ENCODE results near the gene TMEM184B. TPM values are rescaled to one million over a fixed set of nuclear protein-coding genes. Genes with fewer than 3 reads are reported as not detected.
"Not testable (repeated sequence)": the region's sequence is repeated elsewhere in the genome, so short reads cannot be mapped to it uniquely, and the experiment has no call there.

TMEM184B gene
- total RNA-seq, 1 donor from 2014 or later: 26.5 TPM

DNA sequence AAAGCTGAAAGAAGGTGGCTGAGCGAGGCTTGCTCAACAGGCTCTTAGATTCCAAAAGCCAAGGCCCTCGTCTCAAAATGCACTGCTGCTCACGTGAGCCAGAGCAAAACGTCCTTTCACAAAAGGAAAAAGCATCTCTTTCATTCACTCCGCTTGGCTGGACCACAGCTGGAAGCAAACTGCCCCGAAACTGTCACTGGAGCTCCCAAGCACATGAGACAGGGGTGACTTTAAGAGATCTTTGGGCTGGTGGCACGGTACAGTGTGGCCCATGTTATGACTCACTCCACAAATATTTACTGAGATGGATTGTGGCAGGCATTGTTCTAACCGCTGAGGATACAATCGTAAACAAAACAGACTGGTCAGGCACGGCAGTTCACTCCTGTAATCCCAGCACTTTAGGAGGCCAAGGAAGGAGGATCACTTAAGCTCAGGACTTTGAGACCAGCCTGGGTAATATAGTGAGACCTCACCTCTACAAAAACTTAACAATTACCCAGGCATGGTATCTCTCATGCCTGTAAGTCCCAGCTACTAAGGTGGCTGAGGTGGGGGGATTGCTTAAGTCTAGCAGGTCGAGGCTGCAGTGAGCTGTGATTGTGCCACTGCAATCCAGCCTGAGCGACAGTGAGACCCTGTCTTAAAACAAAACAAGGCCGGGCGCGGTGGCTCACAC, 94.7 kb downstream of the TMEM184B start:
- Histone ChIP-seq H3K9ac (no peak overlapping the region), H2AFZ (replicated peaks) (no peak overlapping the region), H3K27ac (peak overlapping the region; percentile 94), H3K79me2 (ENCODE audit: low read depth) (peaks cover 7% of the 10 kb centered on the region), H3K4me2 (no peak overlapping the region), H3K27me3 (no peaks in the 10 kb centered on the region), H3K9me3 (ENCODE audit: low read depth) (no peaks in the 10 kb centered on the region), H3K36me3 (no peaks in the 10 kb centered on the region), H3K4me3 (no peak overlapping the region), H3F3A (ENCODE audit: low read depth) (peaks cover 10% of the 10 kb centered on the region), H3K4me1 (peaks cover 15% of the 10 kb centered on the region), H4K20me1 (ENCODE audit: low read depth) (no peaks in the 10 kb centered on the region)
- H3K36me3 Mint-ChIP-seq: no peaks in the 10 kb centered on the region
- peak; percentile 67 for DNase-seq (ENCODE audit: low spot score)
- H3K27ac Mint-ChIP-seq: peak overlapping the region; percentile 96
- H3K9me3 Mint-ChIP-seq: no peaks in the 10 kb centered on the region
- H3K27me3 Mint-ChIP-seq (ENCODE audit: insufficient read depth, low read depth): peaks cover 9% of the 10 kb centered on the region
- peak overlapping the region; percentile 52 for H3K4me3 Mint-ChIP-seq
- peaks cover 52% of the 10 kb centered on the region for H3K4me1 Mint-ChIP-seq
- TF ChIP-seq EZH2 (IDR thresholded peaks at IDR 0.05): no peak
- TF ChIP-seq, protein P1, sequence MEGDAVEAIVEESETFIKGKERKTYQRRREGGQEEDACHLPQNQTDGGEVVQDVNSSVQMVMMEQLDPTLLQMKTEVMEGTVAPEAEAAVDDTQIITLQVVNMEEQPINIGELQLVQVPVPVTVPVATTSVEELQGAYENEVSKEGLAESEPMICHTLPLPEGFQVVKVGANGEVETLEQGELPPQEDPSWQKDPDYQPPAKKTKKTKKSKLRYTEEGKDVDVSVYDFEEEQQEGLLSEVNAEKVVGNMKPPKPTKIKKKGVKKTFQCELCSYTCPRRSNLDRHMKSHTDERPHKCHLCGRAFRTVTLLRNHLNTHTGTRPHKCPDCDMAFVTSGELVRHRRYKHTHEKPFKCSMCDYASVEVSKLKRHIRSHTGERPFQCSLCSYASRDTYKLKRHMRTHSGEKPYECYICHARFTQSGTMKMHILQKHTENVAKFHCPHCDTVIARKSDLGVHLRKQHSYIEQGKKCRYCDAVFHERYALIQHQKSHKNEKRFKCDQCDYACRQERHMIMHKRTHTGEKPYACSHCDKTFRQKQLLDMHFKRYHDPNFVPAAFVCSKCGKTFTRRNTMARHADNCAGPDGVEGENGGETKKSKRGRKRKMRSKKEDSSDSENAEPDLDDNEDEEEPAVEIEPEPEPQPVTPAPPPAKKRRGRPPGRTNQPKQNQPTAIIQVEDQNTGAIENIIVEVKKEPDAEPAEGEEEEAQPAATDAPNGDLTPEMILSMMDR (IDR thresholded peaks at IDR 0.05): no peak
- TF ChIP-seq EZH2phosphoT487 (IDR thresholded peaks at IDR 0.05): no peak

GRCh38 chr22:38177571-38177925, 95.3 kb downstream of the TMEM184B start:
- H2AFZ ChIP-seq (replicated peaks); H4K20me1 ChIP-seq (ENCODE audit: low read depth); H3K9me3 Mint-ChIP-seq; H3K9me3 ChIP-seq (ENCODE audit: low read depth); H3K4me3 ChIP-seq; H3K27me3 Mint-ChIP-seq (ENCODE audit: insufficient read depth, low read depth); H3K27me3 ChIP-seq; DNase-seq (ENCODE audit: low spot score); H3K36me3 ChIP-seq; H3K9ac ChIP-seq; H3K79me2 ChIP-seq (ENCODE audit: low read depth); H3K36me3 Mint-ChIP-seq; H3K4me2 ChIP-seq: not testable (repeated sequence)
- peaks cover 53% of the 10 kb centered on the region for H3K4me1 Mint-ChIP-seq
- H3K4me3 Mint-ChIP-seq: peak overlapping the region; percentile 52
- Histone ChIP-seq H3K4me1 (peaks cover 15% of the 10 kb centered on the region), H3K27ac (peak overlapping the region; percentile 94), H3F3A (ENCODE audit: low read depth) (peaks cover 10% of the 10 kb centered on the region)
- peak overlapping the region; percentile 96 for H3K27ac Mint-ChIP-seq

DNA sequence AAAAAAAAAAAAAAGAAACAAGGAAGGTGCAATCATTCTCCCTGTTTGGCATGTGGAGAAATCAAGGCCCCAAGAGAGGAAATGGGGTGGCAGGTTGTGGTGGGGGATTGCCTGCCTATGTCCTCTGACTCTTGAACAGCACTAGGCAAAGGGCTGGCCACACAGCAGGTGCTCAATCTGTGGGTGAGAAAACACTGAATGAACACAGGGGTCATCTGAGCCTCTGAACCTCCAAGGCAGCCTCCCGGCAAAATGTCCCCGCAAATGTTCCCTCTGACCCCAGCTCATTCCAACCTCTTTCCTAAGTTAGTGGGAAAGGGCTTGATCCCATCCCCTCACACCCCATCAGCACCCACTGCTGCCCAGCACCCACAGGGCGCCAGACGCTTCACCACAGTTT, 95.8 kb downstream of the TMEM184B start:
- Histone ChIP-seq H2AFZ (replicated peaks) (no peak overlapping the region), H3K9ac (no peak overlapping the region), H3K4me1 (peaks cover 15% of the 10 kb centered on the region), H3F3A (ENCODE audit: low read depth) (peaks cover 10% of the 10 kb centered on the region), H3K4me2 (no peak overlapping the region), H4K20me1 (ENCODE audit: low read depth) (no peaks in the 10 kb centered on the region), H3K79me2 (ENCODE audit: low read depth) (peaks cover 7% of the 10 kb centered on the region), H3K27me3 (no peaks in the 10 kb centered on the region), H3K9me3 (ENCODE audit: low read depth) (no peaks in the 10 kb centered on the region), H3K4me3 (no peak overlapping the region), H3K27ac (no peak overlapping the region), H3K36me3 (no peaks in the 10 kb centered on the region)
- no peak for TF ChIP-seq EZH2phosphoT487 (IDR thresholded peaks at IDR 0.05)
- TF ChIP-seq, protein P1 (IDR thresholded peaks at IDR 0.05): no peak
- no peak for TF ChIP-seq EZH2 (IDR thresholded peaks at IDR 0.05)
- no peaks in the 10 kb centered on the region for H3K9me3 Mint-ChIP-seq
- peaks cover 9% of the 10 kb centered on the region for H3K27me3 Mint-ChIP-seq (ENCODE audit: insufficient read depth, low read depth)
- H3K27ac Mint-ChIP-seq: peak overlapping the region; percentile 83
- peaks cover 54% of the 10 kb centered on the region for H3K4me1 Mint-ChIP-seq
- H3K36me3 Mint-ChIP-seq: no peaks in the 10 kb centered on the region
- DNase-seq (ENCODE audit: low spot score): no peak
- no peak overlapping the region for H3K4me3 Mint-ChIP-seq

DNA sequence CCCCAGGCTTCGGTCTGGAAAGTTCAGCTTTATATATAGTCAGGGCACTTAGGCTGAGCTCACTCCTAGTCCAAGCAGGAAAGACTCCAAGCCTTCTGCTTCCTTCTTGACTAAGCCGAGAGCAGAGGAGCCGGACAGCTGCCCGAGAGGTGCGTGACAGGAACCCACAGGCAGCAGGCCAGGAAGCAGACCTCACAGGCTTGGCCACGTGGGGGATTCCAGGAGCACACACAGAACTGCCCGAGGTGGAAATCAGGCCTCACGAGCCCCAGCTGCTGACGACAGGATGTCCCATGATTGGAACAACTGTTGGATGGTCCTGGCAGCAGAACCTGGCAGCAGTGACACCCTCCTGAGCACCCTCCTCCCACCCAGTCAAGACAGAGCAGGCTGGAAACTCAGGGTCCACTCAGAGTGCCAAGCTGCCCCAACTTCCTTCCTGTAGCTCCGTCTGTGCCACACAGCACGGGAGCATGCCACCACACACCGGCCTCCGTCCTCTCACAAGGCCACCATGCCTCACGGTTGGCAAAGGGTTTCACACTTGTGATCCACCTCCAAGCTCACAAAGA, 96.6 kb downstream of the TMEM184B start:
- TF ChIP-seq, protein P1 (IDR thresholded peaks at IDR 0.05): no peak
- TF ChIP-seq EZH2phosphoT487 (IDR thresholded peaks at IDR 0.05) (no peak), EZH2 (IDR thresholded peaks at IDR 0.05) (no peak)
- Mint-ChIP-seq H3K9me3 (no peaks in the 10 kb centered on the region), H3K27ac (no peak overlapping the region), H3K36me3 (no peaks in the 10 kb centered on the region), H3K4me1 (peaks cover 50% of the 10 kb centered on the region), H3K27me3 (ENCODE audit: insufficient read depth, low read depth) (peaks cover 6% of the 10 kb centered on the region), H3K4me3 (no peak overlapping the region)
- Histone ChIP-seq H2AFZ (replicated peaks) (no peak overlapping the region), H3K36me3 (no peaks in the 10 kb centered on the region), H4K20me1 (ENCODE audit: low read depth) (no peaks in the 10 kb centered on the region), H3K9ac (no peak overlapping the region), H3K9me3 (ENCODE audit: low read depth) (no peaks in the 10 kb centered on the region), H3K79me2 (ENCODE audit: low read depth) (peaks cover 7% of the 10 kb centered on the region), H3K27me3 (no peaks in the 10 kb centered on the region), H3K4me2 (no peak overlapping the region), H3K27ac (no peak overlapping the region), H3K4me1 (peaks cover 15% of the 10 kb centered on the region), H3F3A (ENCODE audit: low read depth) (peaks cover 10% of the 10 kb centered on the region), H3K4me3 (no peak overlapping the region)
- DNase-seq (ENCODE audit: low spot score): no peak
